ENCODE data around the gene CD8A.
"Not testable (repeated sequence)": the region's sequence is repeated elsewhere in the genome, so short reads cannot be mapped to it uniquely, and the experiment has no call there.

CD8A gene

GRCh38 chr2:86751778-86752177 lies 38.9 kb downstream of the CD8A start:
- TF ChIP-seq CTCF (IDR thresholded peaks at IDR 0.05; ENCODE audit: unreplicated experiment in 3 of 3), result no peak
- H3K27me3 Mint-ChIP-seq (ENCODE audit: low read depth), result no peaks in the 10 kb centered on the region
- no peak overlapping the region for H3K27ac Mint-ChIP-seq
- H3K4me3 Mint-ChIP-seq, result no peak overlapping the region
- no peaks in the 10 kb centered on the region for H3K4me1 Mint-ChIP-seq
- H3K36me3 Mint-ChIP-seq (ENCODE audit: low read depth), result peaks cover 96% of the 10 kb centered on the region
- H3K9me3 Mint-ChIP-seq, result peaks cover 25% of the 10 kb centered on the region

- TF ChIP-seq CTCF (IDR thresholded peaks at IDR 0.05; ENCODE audit: unreplicated experiment in 3 of 3), result no peak
- Mint-ChIP-seq H3K4me1 (no peaks in the 10 kb centered on the region), H3K36me3 (ENCODE audit: low read depth) (peaks cover 94% of the 10 kb centered on the region), H3K27me3 (ENCODE audit: low read depth) (no peaks in the 10 kb centered on the region), H3K9me3 (peaks cover 25% of the 10 kb centered on the region), H3K4me3 (no peak overlapping the region), H3K27ac (no peak overlapping the region)
These were observed 40.4 kb downstream of the CD8A start for GRCh38 chr2:86750240-86750839.

GRCh38 chr2:86747711-86748639 lies 42.7 kb downstream of the CD8A start:
- H3K4me3 Mint-ChIP-seq, result no peak overlapping the region
- H3K36me3 Mint-ChIP-seq (ENCODE audit: low read depth), result peaks cover 84% of the 10 kb centered on the region
- peaks cover 25% of the 10 kb centered on the region for H3K9me3 Mint-ChIP-seq
- no peak for TF ChIP-seq CTCF (IDR thresholded peaks at IDR 0.05; ENCODE audit: unreplicated experiment in 3 of 3)
- H3K4me1 Mint-ChIP-seq, result no peaks in the 10 kb centered on the region
- peak overlapping the region in 1 of 3 experiments; percentile 15 for H3K27ac Mint-ChIP-seq
- H3K27me3 Mint-ChIP-seq (ENCODE audit: low read depth), result no peaks in the 10 kb centered on the region

GRCh38 chr2:86746939-86747338 lies 43.8 kb downstream of the CD8A start:
- peaks cover 22% of the 10 kb centered on the region for H3K9me3 Mint-ChIP-seq
- H3K27ac Mint-ChIP-seq, result no peak overlapping the region
- H3K36me3 Mint-ChIP-seq (ENCODE audit: low read depth), result peaks cover 80% of the 10 kb centered on the region
- no peak for TF ChIP-seq CTCF (IDR thresholded peaks at IDR 0.05; ENCODE audit: unreplicated experiment in 3 of 3)
- H3K4me1 Mint-ChIP-seq, result no peaks in the 10 kb centered on the region
- no peak overlapping the region for H3K4me3 Mint-ChIP-seq
- no peaks in the 10 kb centered on the region for H3K27me3 Mint-ChIP-seq (ENCODE audit: low read depth)

GRCh38 chr2:86744152-86744551 lies 46.6 kb downstream of the CD8A start:
- TF ChIP-seq CTCF (IDR thresholded peaks at IDR 0.05; ENCODE audit: unreplicated experiment in 3 of 3), result no peak
- Mint-ChIP-seq H3K36me3 (ENCODE audit: low read depth) (peaks cover 52% of the 10 kb centered on the region), H3K27ac (no peak overlapping the region), H3K4me1 (no peaks in the 10 kb centered on the region), H3K27me3 (ENCODE audit: low read depth) (no peaks in the 10 kb centered on the region), H3K9me3 (peaks cover 4% of the 10 kb centered on the region), H3K4me3 (no peak overlapping the region)

- not testable (repeated sequence) for H3K27ac Mint-ChIP-seq; H3K9me3 Mint-ChIP-seq; H3K27me3 Mint-ChIP-seq (ENCODE audit: low read depth); H3K4me1 Mint-ChIP-seq; H3K4me3 Mint-ChIP-seq
- peaks cover 33% of the 10 kb centered on the region for H3K36me3 Mint-ChIP-seq (ENCODE audit: low read depth)
These were observed 48.7 kb downstream of the CD8A start for GRCh38 chr2:86741889-86742498.

- not testable (repeated sequence) for H3K4me3 Mint-ChIP-seq; H3K9me3 Mint-ChIP-seq; H3K4me1 Mint-ChIP-seq; H3K27me3 Mint-ChIP-seq (ENCODE audit: low read depth); H3K27ac Mint-ChIP-seq
- H3K36me3 Mint-ChIP-seq (ENCODE audit: low read depth), result peaks cover 17% of the 10 kb centered on the region
These were observed 50.8 kb downstream of the CD8A start for GRCh38 chr2:86739889-86740288.

- not testable (repeated sequence) for H3K9me3 Mint-ChIP-seq; H3K27ac Mint-ChIP-seq; H3K27me3 Mint-ChIP-seq (ENCODE audit: low read depth); H3K4me1 Mint-ChIP-seq; H3K4me3 Mint-ChIP-seq
- H3K36me3 Mint-ChIP-seq (ENCODE audit: low read depth), result peaks cover 17% of the 10 kb centered on the region
These were observed 51.2 kb downstream of the CD8A start for GRCh38 chr2:86739485-86739884.

GRCh38 chr2:86734896-86735295 lies 55.8 kb downstream of the CD8A start:
- not testable (repeated sequence) for H3K9me3 Mint-ChIP-seq, H3K4me1 Mint-ChIP-seq

More at GRCh38 chr2:86734896-86735295, 55.8 kb downstream of the CD8A start:
- H3K36me3 Mint-ChIP-seq (ENCODE audit: low read depth); H3K27me3 Mint-ChIP-seq (ENCODE audit: low read depth); H3K4me3 Mint-ChIP-seq; H3K27ac Mint-ChIP-seq: not testable (repeated sequence)
